IgD-negative memory B cell (primary cell): Measurements from ENCODE around the gene USP49. TPM values are rescaled to one million over a fixed set of nuclear protein-coding genes. Genes with fewer than 3 reads are reported as not detected.
A peak's percentile ranks its signal among the peaks of the same experiment; 100 is the strongest.

Experiments
- H3K27ac Mint-ChIP-seq, 3 donors: one replicate each; pipeline ENCODE4 v1.8.0; 2020 to 2022; ENCODE audit warnings: mild to moderate bottlenecking in 3 of 3, mixed read lengths in 3 of 3, moderate library complexity in 1 of 3
- H3K27me3 Mint-ChIP-seq: one replicate; pipeline ENCODE4 v1.8.0; 2021; ENCODE audit warnings: mixed read lengths
- H3K36me3 Mint-ChIP-seq: one replicate; pipeline ENCODE4 v1.8.0; 2020; ENCODE audit warnings: mild to moderate bottlenecking, mixed read lengths
- H3K4me1 Mint-ChIP-seq, 3 donors: one replicate each; pipeline ENCODE4 v1.8.0; 2020 to 2022; ENCODE audit warnings: mixed read lengths in 3 of 3, mild to moderate bottlenecking in 1 of 3
- H3K4me3 Mint-ChIP-seq, 4 donors: one replicate each; pipeline ENCODE4 v1.8.0; 2020 to 2022; ENCODE audit warnings: mild to moderate bottlenecking in 4 of 4, mixed read lengths in 4 of 4, moderate library complexity in 3 of 4
- H3K9me3 Mint-ChIP-seq, 3 donors: one replicate each; pipeline ENCODE4 v1.8.0; 2020 to 2021; ENCODE audit warnings: mixed read lengths in 3 of 3, mild to moderate bottlenecking in 1 of 3
- polyA plus RNA-seq: library from polyadenylated mRNA; unstranded; fragments of 300-500 nt; fragmentation: Illumina TruSeq; gene quantifications from one replicate; pipeline ENCODE4 v1.2.3, GENCODE V29; 2021

Gene USP49
- polyA plus RNA-seq, 1 donor from 2014 or later: 1.5 TPM

GRCh38 chr6:41871691-41872090 is 23.5 kb downstream of the USP49 start:
- H3K9me3 Mint-ChIP-seq: no peaks in the 10 kb centered on the region
- no peak overlapping the region for H3K27ac Mint-ChIP-seq
- H3K4me1 Mint-ChIP-seq: peaks cover 9 to 22% (median 11%) of the 10 kb centered on the region in 3 donors
- H3K36me3 Mint-ChIP-seq: peaks cover 4% of the 10 kb centered on the region
- H3K27me3 Mint-ChIP-seq: no peaks in the 10 kb centered on the region
- peak overlapping the region in 1 of 4 donors; percentile 55 for H3K4me3 Mint-ChIP-seq

GRCh38 chr6:41859356-41859755 is 35.8 kb downstream of the USP49 start:
- Mint-ChIP-seq H3K36me3 (no peaks in the 10 kb centered on the region), H3K27ac (peak overlapping the region in 1 of 3 donors; percentile 75), H3K9me3 (no peaks in the 10 kb centered on the region), H3K4me1 (no peaks in the 10 kb centered on the region), H3K4me3 (no peak overlapping the region), H3K27me3 (no peaks in the 10 kb centered on the region)

- no peak overlapping the region for H3K4me3 Mint-ChIP-seq
- H3K27ac Mint-ChIP-seq: peak overlapping the region in 1 of 3 donors; percentile 75
- no peaks in the 10 kb centered on the region for H3K9me3 Mint-ChIP-seq
Measured at GRCh38 chr6:41858703-41859102, 36.5 kb downstream of the USP49 start.

GRCh38 chr6:41850861-41851260 is 44.3 kb downstream of the USP49 start:
- Mint-ChIP-seq H3K4me3 (no peak overlapping the region), H3K27me3 (no peaks in the 10 kb centered on the region), H3K27ac (peak overlapping the region in 1 of 3 donors; percentile 14), H3K4me1 (peaks cover 0 to 6% (median 2%) of the 10 kb centered on the region in 3 donors), H3K36me3 (no peaks in the 10 kb centered on the region), H3K9me3 (peaks cover 0 to 2% (median 0%) of the 10 kb centered on the region in 3 donors)

More at GRCh38 chr6:41858703-41859102, 36.5 kb downstream of the USP49 start:
- Mint-ChIP-seq H3K4me1 (no peaks in the 10 kb centered on the region), H3K36me3 (no peaks in the 10 kb centered on the region), H3K27me3 (no peaks in the 10 kb centered on the region)

- H3K4me1 Mint-ChIP-seq: peaks cover 0 to 6% (median 2%) of the 10 kb centered on the region in 3 donors
- H3K4me3 Mint-ChIP-seq: no peak overlapping the region
- H3K27ac Mint-ChIP-seq: peak overlapping the region in 1 of 3 donors; percentile 47
- H3K9me3 Mint-ChIP-seq: peaks cover 0 to 2% (median 0%) of the 10 kb centered on the region in 3 donors
- no peaks in the 10 kb centered on the region for H3K27me3 Mint-ChIP-seq
- H3K36me3 Mint-ChIP-seq: no peaks in the 10 kb centered on the region
Measured at GRCh38 chr6:41846666-41847237, 48.4 kb downstream of the USP49 start.

- Mint-ChIP-seq H3K4me3 (no peak overlapping the region), H3K27ac (no peak overlapping the region), H3K9me3 (peaks cover 0 to 2% (median 0%) of the 10 kb centered on the region in 3 donors)
Measured at GRCh38 chr6:41843178-41843577, 52.0 kb downstream of the USP49 start.

GRCh38 chr6:41840326-41840725 is 54.8 kb downstream of the USP49 start:
- peaks cover 9% of the 10 kb centered on the region for H3K36me3 Mint-ChIP-seq
- H3K4me1 Mint-ChIP-seq: peaks cover 0 to 2% (median 0%) of the 10 kb centered on the region in 3 donors
- no peaks in the 10 kb centered on the region for H3K27me3 Mint-ChIP-seq
- H3K4me3 Mint-ChIP-seq: no peak overlapping the region
- H3K27ac Mint-ChIP-seq: no peak overlapping the region
- H3K9me3 Mint-ChIP-seq: no peaks in the 10 kb centered on the region

More at GRCh38 chr6:41843178-41843577, 52.0 kb downstream of the USP49 start:
- peaks cover 5% of the 10 kb centered on the region for H3K36me3 Mint-ChIP-seq
- H3K27me3 Mint-ChIP-seq: no peaks in the 10 kb centered on the region
- peaks cover 0 to 3% (median 0%) of the 10 kb centered on the region in 3 donors for H3K4me1 Mint-ChIP-seq

- Mint-ChIP-seq H3K4me3 (no peak overlapping the region), H3K36me3 (peaks cover 11% of the 10 kb centered on the region), H3K27me3 (no peaks in the 10 kb centered on the region), H3K27ac (no peak overlapping the region), H3K9me3 (no peaks in the 10 kb centered on the region), H3K4me1 (peaks cover 0 to 2% (median 0%) of the 10 kb centered on the region in 3 donors)
Measured at GRCh38 chr6:41836660-41837052, 58.5 kb downstream of the USP49 start.

GRCh38 chr6:41836022-41836659 is 59.0 kb downstream of the USP49 start:
- peaks cover 0 to 2% (median 1%) of the 10 kb centered on the region in 3 donors for H3K4me1 Mint-ChIP-seq
- H3K4me3 Mint-ChIP-seq: no peak overlapping the region
- no peak overlapping the region for H3K27ac Mint-ChIP-seq
- peaks cover 9% of the 10 kb centered on the region for H3K36me3 Mint-ChIP-seq
- H3K9me3 Mint-ChIP-seq: no peaks in the 10 kb centered on the region
- no peaks in the 10 kb centered on the region for H3K27me3 Mint-ChIP-seq

- H3K4me3 Mint-ChIP-seq: no peak overlapping the region
- H3K27ac Mint-ChIP-seq: no peak overlapping the region
- H3K27me3 Mint-ChIP-seq: no peaks in the 10 kb centered on the region
- peaks cover 6% of the 10 kb centered on the region for H3K36me3 Mint-ChIP-seq
- H3K9me3 Mint-ChIP-seq: no peaks in the 10 kb centered on the region
- peaks cover 0 to 2% (median 1%) of the 10 kb centered on the region in 3 donors for H3K4me1 Mint-ChIP-seq
Measured at GRCh38 chr6:41832263-41832662, 62.9 kb downstream of the USP49 start.

- no peaks in the 10 kb centered on the region for H3K9me3 Mint-ChIP-seq
- H3K27me3 Mint-ChIP-seq: no peaks in the 10 kb centered on the region
- H3K27ac Mint-ChIP-seq: no peak overlapping the region
- H3K36me3 Mint-ChIP-seq: no peaks in the 10 kb centered on the region
- H3K4me1 Mint-ChIP-seq: peaks cover 0 to under 1% (median 0%) of the 10 kb centered on the region in 3 donors
- H3K4me3 Mint-ChIP-seq: no peak overlapping the region
Measured at GRCh38 chr6:41826343-41827022, 68.7 kb downstream of the USP49 start.

- H3K9me3 Mint-ChIP-seq: no peaks in the 10 kb centered on the region
- H3K27ac Mint-ChIP-seq: no peak overlapping the region
- H3K4me1 Mint-ChIP-seq: no peaks in the 10 kb centered on the region
- H3K4me3 Mint-ChIP-seq: no peak overlapping the region
- no peaks in the 10 kb centered on the region for H3K27me3 Mint-ChIP-seq
- H3K36me3 Mint-ChIP-seq: no peaks in the 10 kb centered on the region
Measured at GRCh38 chr6:41824571-41825569, 70.3 kb downstream of the USP49 start.

- Mint-ChIP-seq H3K9me3 (no peaks in the 10 kb centered on the region), H3K4me1 (no peaks in the 10 kb centered on the region), H3K36me3 (no peaks in the 10 kb centered on the region), H3K27ac (no peak overlapping the region), H3K4me3 (no peak overlapping the region), H3K27me3 (no peaks in the 10 kb centered on the region)
Measured at GRCh38 chr6:41823178-41823577, 72.0 kb downstream of the USP49 start.

- Mint-ChIP-seq H3K9me3 (no peaks in the 10 kb centered on the region), H3K4me1 (no peaks in the 10 kb centered on the region), H3K4me3 (no peak overlapping the region), H3K27ac (no peak overlapping the region), H3K27me3 (no peaks in the 10 kb centered on the region), H3K36me3 (no peaks in the 10 kb centered on the region)
Measured at GRCh38 chr6:41822021-41822420, 73.2 kb downstream of the USP49 start.
